Neural progenitor cell (in vitro differentiated cells): ENCODE results near the gene TGM6.

ENCODE experiments used
- CTCF ChIP-seq: fragments of 200-600 bp; sonication (generic); IDR thresholded peaks from 2 replicates; pipeline ENCODE4 v1.5.1; 2017; ENCODE audit warnings: antibody characterized with exemption, mild to moderate bottlenecking
- EZH2 ChIP-seq: fragments of 200-600 bp; sonication (generic); IDR thresholded peaks from 2 replicates; pipeline ENCODE4 v1.6.1; 2017; ENCODE audit warnings: antibody characterized with exemption, mild to moderate bottlenecking, moderate library complexity

- TF ChIP-seq EZH2 (no peak), CTCF (no peak)
Observed at GRCh38 chr20:2416541-2417212, 36.0 kb downstream of the TGM6 start.
